Erythroblast (primary cell): ENCODE measurements around the gene CCSER1.

Experiments
- GATA1 ChIP-seq: IDR thresholded peaks from 2 replicates; pipeline ENCODE4 v1.6.1; 2011; ENCODE audit warnings: low read depth, mild to moderate bottlenecking, control low read depth, low read length, moderate library complexity
- POLR2A ChIP-seq: IDR thresholded peaks from 2 replicates; pipeline ENCODE4 v1.6.1; 2011; ENCODE audit warnings: mild to moderate bottlenecking, low read length

DNA sequence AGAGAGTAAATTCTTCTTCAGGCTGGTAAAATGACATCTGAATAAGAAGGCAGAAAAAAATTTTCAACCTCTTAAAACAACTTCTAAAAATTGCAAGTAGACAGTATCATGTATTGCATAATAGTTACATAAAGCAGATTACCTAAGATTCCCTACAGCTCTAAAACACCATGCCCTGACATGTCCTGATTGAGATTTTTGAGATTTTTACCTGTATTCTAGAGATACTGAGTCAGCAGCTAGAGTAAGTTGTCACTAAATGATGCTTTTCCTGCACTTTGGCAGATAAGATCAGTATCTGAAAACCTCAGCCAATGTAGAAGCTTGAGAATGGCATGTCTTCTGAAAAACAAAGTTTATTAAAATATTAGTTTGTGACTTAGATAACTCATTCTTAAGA lies 713.6 kb downstream of the CCSER1 start:
- no peak for TF ChIP-seq POLR2A
- TF ChIP-seq GATA1, result no peak
